Activated CD4-positive, alpha-beta memory T cell treated with anti-CD3 and anti-CD28 coated beads for 36 hours (primary cell): ENCODE results near the gene POLK. TPM values are rescaled to one million over a fixed set of nuclear protein-coding genes. Genes with fewer than 3 reads are reported as not detected.
"Not testable (repeated sequence)": the region's sequence is repeated elsewhere in the genome, so short reads cannot be mapped to it uniquely, and the experiment has no call there.

Experiments used
- CTCF ChIA-PET: fragments of 350-600 bp; sonication (Branson Sonifier 250); formaldehyde crosslinking; loops from one replicate; lab custom pipeline; 2021; ENCODE audit warnings: antibody characterized with exemption, inconsistent platforms; lab: Charles Lee
- POLR2A ChIA-PET: fragments of 350-600 bp; sonication (Branson Sonifier 250); formaldehyde crosslinking; loops from one replicate; lab custom pipeline; 2021; ENCODE audit warnings: antibody characterized with exemption; lab: Charles Lee
- DNase-seq: peaks from one replicate; pipeline ENCODE4 v3.0.0-alpha.2; 2020
- H3K27ac Mint-ChIP-seq: one replicate; pipeline ENCODE4 v1.8.0; 2021; ENCODE audit warnings: mixed read lengths
- H3K27me3 Mint-ChIP-seq: one replicate; pipeline ENCODE4 v1.8.0; 2021; ENCODE audit warnings: mixed read lengths
- H3K36me3 Mint-ChIP-seq: one replicate; pipeline ENCODE4 v1.8.0; 2021; ENCODE audit warnings: mixed read lengths
- H3K4me1 Mint-ChIP-seq: one replicate; pipeline ENCODE4 v1.8.0; 2021; ENCODE audit warnings: low read depth, mixed read lengths
- H3K4me3 Mint-ChIP-seq: one replicate; pipeline ENCODE4 v1.8.0; 2021; ENCODE audit warnings: mild to moderate bottlenecking, mixed read lengths
- H3K9me3 Mint-ChIP-seq: one replicate; pipeline ENCODE4 v1.8.0; 2021; ENCODE audit warnings: mixed read lengths
- intact Hi-C: fragments of 100-400 bp; cut with micrococcal nuclease; formaldehyde crosslinking; loops from one replicate; pipeline ENCODE4 v1.15.1; 2023
- total RNA-seq, 2 experiments: library from RNA; stranded (reverse); gene quantifications; one replicate each; pipeline ENCODE4 v1.2.3, GENCODE V29; 2021

POLK gene
- total RNA-seq, 2 experiments from 2014 or later, result 33.9 to 36.5 TPM

- POLR2A ChIA-PET, result no interaction called here
- intact Hi-C loops, result no loop called here
- H3K9me3 Mint-ChIP-seq, result no peaks in the 10 kb centered on the region
- peaks cover 19% of the 10 kb centered on the region for H3K36me3 Mint-ChIP-seq
- H3K4me1 Mint-ChIP-seq, result no peaks in the 10 kb centered on the region
- no peaks in the 10 kb centered on the region for H3K27me3 Mint-ChIP-seq
- no peak overlapping the region for H3K27ac Mint-ChIP-seq
- H3K4me3 Mint-ChIP-seq, result no peak overlapping the region
- DNase-seq, result no peak
- CTCF ChIA-PET, result interaction anchor here (0.7 kb wide), 1 partner anchor 466 kb away, joined by 4 read pairs; no protein-coding TSS in a partner anchor
Observed at GRCh38 chr5:75584641-75585040, 73.0 kb downstream of the POLK start.

GRCh38 chr5:75588666-75589065, 77.0 kb downstream of the POLK start:
- CTCF ChIA-PET, result no interaction called here
- H3K36me3 Mint-ChIP-seq, result peaks cover 29% of the 10 kb centered on the region

GRCh38 chr5:75600535-75600934, 88.8 kb downstream of the POLK start:
- CTCF ChIA-PET, result no interaction called here
- Mint-ChIP-seq H3K36me3 (peaks cover 29% of the 10 kb centered on the region), H3K4me1 (peaks cover 10% of the 10 kb centered on the region), H3K27ac (no peak overlapping the region), H3K27me3 (no peaks in the 10 kb centered on the region), H3K4me3 (no peak overlapping the region), H3K9me3 (no peaks in the 10 kb centered on the region)
- DNase-seq, result no peak
- intact Hi-C loops, result no loop called here
- POLR2A ChIA-PET, result no interaction called here

More at GRCh38 chr5:75588666-75589065, 77.0 kb downstream of the POLK start:
- intact Hi-C loops, result no loop called here
- no peak overlapping the region for H3K27ac Mint-ChIP-seq
- POLR2A ChIA-PET, result no interaction called here
- no peaks in the 10 kb centered on the region for H3K9me3 Mint-ChIP-seq
- H3K4me1 Mint-ChIP-seq, result no peaks in the 10 kb centered on the region
- H3K4me3 Mint-ChIP-seq, result no peak overlapping the region
- no peaks in the 10 kb centered on the region for H3K27me3 Mint-ChIP-seq
- no peak for DNase-seq

- no peaks in the 10 kb centered on the region for H3K27me3 Mint-ChIP-seq
- peaks cover 10% of the 10 kb centered on the region for H3K4me1 Mint-ChIP-seq
- POLR2A ChIA-PET, result no interaction called here
- CTCF ChIA-PET, result no interaction called here
- H3K9me3 Mint-ChIP-seq, result no peaks in the 10 kb centered on the region
- no peak overlapping the region for H3K4me3 Mint-ChIP-seq
- no peak for DNase-seq
- no peak overlapping the region for H3K27ac Mint-ChIP-seq
- intact Hi-C loops, result no loop called here
- H3K36me3 Mint-ChIP-seq, result peaks cover 24% of the 10 kb centered on the region
Observed at GRCh38 chr5:75601567-75601966, 89.9 kb downstream of the POLK start.

GRCh38 chr5:75601996-75602395, 90.3 kb downstream of the POLK start:
- H3K36me3 Mint-ChIP-seq, result peaks cover 25% of the 10 kb centered on the region
- H3K4me3 Mint-ChIP-seq, result no peak overlapping the region
- H3K27me3 Mint-ChIP-seq, result no peaks in the 10 kb centered on the region
- H3K9me3 Mint-ChIP-seq, result no peaks in the 10 kb centered on the region
- CTCF ChIA-PET, result no interaction called here
- intact Hi-C loops, result no loop called here
- H3K27ac Mint-ChIP-seq, result no peak overlapping the region
- H3K4me1 Mint-ChIP-seq, result peaks cover 10% of the 10 kb centered on the region
- no peak for DNase-seq
- POLR2A ChIA-PET, result no interaction called here

- Mint-ChIP-seq H3K9me3 (no peaks in the 10 kb centered on the region), H3K4me1 (peaks cover 10% of the 10 kb centered on the region), H3K36me3 (peaks cover 26% of the 10 kb centered on the region), H3K4me3 (no peak overlapping the region), H3K27ac (no peak overlapping the region), H3K27me3 (no peaks in the 10 kb centered on the region)
- POLR2A ChIA-PET, result no interaction called here
- DNase-seq, result no peak
- intact Hi-C loops, result no loop called here
- CTCF ChIA-PET, result no interaction called here
Observed at GRCh38 chr5:75603371-75603770, 91.7 kb downstream of the POLK start.

GRCh38 chr5:75603821-75604220, 92.1 kb downstream of the POLK start:
- DNase-seq, result no peak
- H3K4me3 Mint-ChIP-seq, result no peak overlapping the region
- no peaks in the 10 kb centered on the region for H3K9me3 Mint-ChIP-seq
- H3K27me3 Mint-ChIP-seq, result no peaks in the 10 kb centered on the region
- peaks cover 10% of the 10 kb centered on the region for H3K4me1 Mint-ChIP-seq
- H3K36me3 Mint-ChIP-seq, result peaks cover 26% of the 10 kb centered on the region
- ChIA-PET POLR2A (no interaction called here), CTCF (no interaction called here)
- intact Hi-C loops, result no loop called here
- no peak overlapping the region for H3K27ac Mint-ChIP-seq

GRCh38 chr5:75607341-75607740, 95.7 kb downstream of the POLK start:
- CTCF ChIA-PET, intact Hi-C loops, H3K9me3 Mint-ChIP-seq, H3K4me1 Mint-ChIP-seq, H3K27me3 Mint-ChIP-seq, H3K4me3 Mint-ChIP-seq, H3K27ac Mint-ChIP-seq, DNase-seq, POLR2A ChIA-PET: not testable (repeated sequence)
- H3K36me3 Mint-ChIP-seq, result peaks cover 14% of the 10 kb centered on the region

GRCh38 chr5:75608870-75609269, 97.2 kb downstream of the POLK start:
- intact Hi-C loops, result no loop called here
- Mint-ChIP-seq H3K9me3 (no peaks in the 10 kb centered on the region), H3K4me1 (peaks cover 6% of the 10 kb centered on the region), H3K36me3 (peaks cover 8% of the 10 kb centered on the region), H3K4me3 (no peak overlapping the region), H3K27me3 (peaks cover 6% of the 10 kb centered on the region), H3K27ac (no peak overlapping the region)
- CTCF ChIA-PET, result no interaction called here
- POLR2A ChIA-PET, result no interaction called here
- DNase-seq, result no peak

GRCh38 chr5:75610201-75610600, 98.5 kb downstream of the POLK start:
- Mint-ChIP-seq H3K4me1 (peaks cover 6% of the 10 kb centered on the region), H3K4me3 (no peak overlapping the region), H3K9me3 (no peaks in the 10 kb centered on the region), H3K27me3 (peaks cover 6% of the 10 kb centered on the region), H3K36me3 (peaks cover 6% of the 10 kb centered on the region), H3K27ac (no peak overlapping the region)
- ChIA-PET CTCF (no interaction called here), POLR2A (no interaction called here)
- intact Hi-C loops, result no loop called here
- no peak for DNase-seq

GRCh38 chr5:75610859-75611310, 99.2 kb downstream of the POLK start:
- H3K27me3 Mint-ChIP-seq, H3K9me3 Mint-ChIP-seq, CTCF ChIA-PET, H3K36me3 Mint-ChIP-seq, DNase-seq, H3K27ac Mint-ChIP-seq, intact Hi-C loops, H3K4me1 Mint-ChIP-seq, POLR2A ChIA-PET, H3K4me3 Mint-ChIP-seq: not testable (repeated sequence)

GRCh38 chr5:75611311-75612225, 99.9 kb downstream of the POLK start, which contains the start of gene ANKDD1B:
Gene ANKDD1B (plus strand): TSS chr5:75611453. CDS start chr5:75611635, 182 bp downstream.
- CTCF ChIA-PET, result no interaction called here
- Mint-ChIP-seq H3K4me3 (no peak within 1 kb of the TSS), H3K27ac (no peak within 1 kb of the TSS), H3K36me3 (peaks cover 6% of the 10 kb centered on the region), H3K9me3 (no peaks in the 10 kb centered on the region), H3K4me1 (peaks cover 6% of the 10 kb centered on the region), H3K27me3 (peaks cover 6% of the 10 kb centered on the region)
- intact Hi-C loops, result no loop called here
- POLR2A ChIA-PET, result no interaction called here
- DNase-seq, result no peak

GRCh38 chr5:75612226-75612569, 100.5 kb downstream of the POLK start:
- ChIA-PET POLR2A (no interaction called here), CTCF (no interaction called here)
- peaks cover 6% of the 10 kb centered on the region for H3K27me3 Mint-ChIP-seq
- no peak for DNase-seq
- H3K4me3 Mint-ChIP-seq, result no peak overlapping the region
- peaks cover 2% of the 10 kb centered on the region for H3K36me3 Mint-ChIP-seq
- no peaks in the 10 kb centered on the region for H3K9me3 Mint-ChIP-seq
- peaks cover 6% of the 10 kb centered on the region for H3K4me1 Mint-ChIP-seq
- intact Hi-C loops, result no loop called here
- H3K27ac Mint-ChIP-seq, result no peak overlapping the region
